Nephron (organoid): ENCODE measurements around the gene SH2B2.

Experiments used
- H3K27ac Mint-ChIP-seq, 3 experiments: 2 replicates each; pipeline ENCODE4 v1.8.0; 2020; ENCODE audit warnings: mixed read lengths in 3 of 3, mild to moderate bottlenecking in 2 of 3, moderate library complexity in 1 of 3
- H3K27me3 Mint-ChIP-seq: 2 replicates; pipeline ENCODE4 v1.8.0; 2021; ENCODE audit warnings: low read depth, mild to moderate bottlenecking, moderate library complexity, mixed read lengths
- H3K36me3 Mint-ChIP-seq: 2 replicates; pipeline ENCODE4 v1.8.0; 2020; ENCODE audit warnings: low read depth, mixed read lengths
- H3K4me1 Mint-ChIP-seq: 2 replicates; pipeline ENCODE4 v1.8.0; 2020; ENCODE audit warnings: mixed read lengths
- H3K4me3 Mint-ChIP-seq, 3 experiments: 2 replicates each; pipeline ENCODE4 v1.8.0; 2020; ENCODE audit warnings: mild to moderate bottlenecking in 3 of 3, mixed read lengths in 3 of 3, moderate library complexity in 2 of 3
- H3K9me3 Mint-ChIP-seq: 2 replicates; pipeline ENCODE4 v1.8.0; 2020; ENCODE audit warnings: mixed read lengths
- CTCF ChIP-seq, 3 experiments: fragments of 200-600 bp; sonication (generic); IDR thresholded peaks; one replicate each; pipeline ENCODE4 v1.5.0; 2021; ENCODE audit warnings: antibody characterized with exemption in 3 of 3; ENCODE audit not compliant: unreplicated experiment in 3 of 3

Gene SH2B2

GRCh38 chr7:102287981-102288278, 1.3 kb downstream of the SH2B2 start:
- peaks cover 35% of the 10 kb centered on the region for H3K4me1 Mint-ChIP-seq
- peak overlapping the region in 1 of 3 experiments; percentile 77 for H3K27ac Mint-ChIP-seq
- peak overlapping the region; percentile 76 to 88 (median 87) for H3K4me3 Mint-ChIP-seq
- no peak for TF ChIP-seq CTCF (IDR thresholded peaks at IDR 0.05; ENCODE audit: unreplicated experiment in 3 of 3)
- H3K9me3 Mint-ChIP-seq, result no peaks in the 10 kb centered on the region
- no peaks in the 10 kb centered on the region for H3K36me3 Mint-ChIP-seq
- peaks cover 15% of the 10 kb centered on the region for H3K27me3 Mint-ChIP-seq

- H3K27ac Mint-ChIP-seq, result peak overlapping the region in 1 of 3 experiments; percentile 77
- H3K36me3 Mint-ChIP-seq, result no peaks in the 10 kb centered on the region
- H3K4me3 Mint-ChIP-seq, result peak overlapping the region; percentile 76 to 88 (median 87)
- H3K9me3 Mint-ChIP-seq, result no peaks in the 10 kb centered on the region
- H3K27me3 Mint-ChIP-seq, result peaks cover 15% of the 10 kb centered on the region
- no peak for TF ChIP-seq CTCF (IDR thresholded peaks at IDR 0.05; ENCODE audit: unreplicated experiment in 3 of 3)
- H3K4me1 Mint-ChIP-seq, result peaks cover 32% of the 10 kb centered on the region
Observed at GRCh38 chr7:102288285-102288930, 1.7 kb downstream of the SH2B2 start.

- H3K9me3 Mint-ChIP-seq, result no peaks in the 10 kb centered on the region
- H3K27ac Mint-ChIP-seq, result no peak overlapping the region
- no peaks in the 10 kb centered on the region for H3K36me3 Mint-ChIP-seq
- no peak for TF ChIP-seq CTCF (IDR thresholded peaks at IDR 0.05; ENCODE audit: unreplicated experiment in 3 of 3)
- peak overlapping the region; percentile 76 to 88 (median 87) for H3K4me3 Mint-ChIP-seq
- peaks cover 15% of the 10 kb centered on the region for H3K27me3 Mint-ChIP-seq
- peaks cover 30% of the 10 kb centered on the region for H3K4me1 Mint-ChIP-seq
Observed at GRCh38 chr7:102289057-102289456, 2.4 kb downstream of the SH2B2 start.

- no peak for TF ChIP-seq CTCF (IDR thresholded peaks at IDR 0.05; ENCODE audit: unreplicated experiment in 3 of 3)
- peaks cover 18% of the 10 kb centered on the region for H3K27me3 Mint-ChIP-seq
- peak overlapping the region; percentile 42 to 63 (median 62) for H3K4me3 Mint-ChIP-seq
- no peak overlapping the region for H3K27ac Mint-ChIP-seq
- peaks cover 32% of the 10 kb centered on the region for H3K4me1 Mint-ChIP-seq
- no peaks in the 10 kb centered on the region for H3K9me3 Mint-ChIP-seq
- no peaks in the 10 kb centered on the region for H3K36me3 Mint-ChIP-seq
Observed at GRCh38 chr7:102291056-102291915, 4.6 kb downstream of the SH2B2 start.

GRCh38 chr7:102291916-102292267, 5.2 kb downstream of the SH2B2 start:
- H3K27ac Mint-ChIP-seq, result no peak overlapping the region
- TF ChIP-seq CTCF (IDR thresholded peaks at IDR 0.05; ENCODE audit: unreplicated experiment in 3 of 3), result no peak
- peaks cover 18% of the 10 kb centered on the region for H3K27me3 Mint-ChIP-seq
- no peaks in the 10 kb centered on the region for H3K36me3 Mint-ChIP-seq
- H3K9me3 Mint-ChIP-seq, result no peaks in the 10 kb centered on the region
- H3K4me1 Mint-ChIP-seq, result peaks cover 35% of the 10 kb centered on the region
- peak overlapping the region; percentile 42 to 63 (median 62) for H3K4me3 Mint-ChIP-seq
